ENCODE data around the gene TBC1D20.
"Not testable (repeated sequence)": the region's sequence is repeated elsewhere in the genome, so short reads cannot be mapped to it uniquely, and the experiment has no call there.

TBC1D20 gene

DNA sequence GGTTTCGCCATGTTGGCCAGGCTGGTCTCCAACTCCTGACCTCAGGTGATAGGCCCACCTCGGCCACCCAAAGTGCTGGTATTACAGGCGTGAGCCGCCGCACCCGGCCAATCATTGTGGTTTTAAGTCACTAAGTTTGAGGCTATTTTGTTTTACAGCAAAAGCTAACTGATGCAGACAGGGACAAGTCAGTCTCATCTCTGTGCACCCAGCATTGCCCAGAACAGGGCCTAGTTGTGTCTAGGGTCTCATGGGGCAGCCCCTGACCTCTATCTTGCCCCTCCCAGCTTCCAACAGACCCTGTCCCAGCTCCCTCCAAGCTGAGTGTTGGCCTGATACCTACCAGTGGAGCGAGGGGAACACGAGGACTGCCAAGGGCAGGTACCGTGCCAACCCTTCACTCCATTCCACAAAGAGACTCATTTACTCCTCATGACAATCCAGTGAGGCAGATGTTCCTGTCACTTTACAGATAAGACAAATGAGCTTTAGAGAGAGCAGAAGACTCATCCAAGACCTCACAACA, 63.1 kb downstream of the TBC1D20 start:
- Histone ChIP-seq H3K9me3 (ENCODE audit: control insufficient read depth, insufficient read depth, low read length) (no peaks in the 10 kb centered on the region), H3K27me3 (ENCODE audit: control insufficient read depth, insufficient read depth, low read length) (no peaks in the 10 kb centered on the region), H3K9ac (ENCODE audit: low read depth, low read length) (no peak overlapping the region), H3K4me3 (ENCODE audit: low read depth, low read length) (no peak overlapping the region), H3K36me3 (ENCODE audit: control insufficient read depth, insufficient read depth, low read length) (peaks cover 15% of the 10 kb centered on the region), H3K4me1 (ENCODE audit: control insufficient read depth, insufficient read depth, low read length) (peaks cover 6% of the 10 kb centered on the region)

DNA sequence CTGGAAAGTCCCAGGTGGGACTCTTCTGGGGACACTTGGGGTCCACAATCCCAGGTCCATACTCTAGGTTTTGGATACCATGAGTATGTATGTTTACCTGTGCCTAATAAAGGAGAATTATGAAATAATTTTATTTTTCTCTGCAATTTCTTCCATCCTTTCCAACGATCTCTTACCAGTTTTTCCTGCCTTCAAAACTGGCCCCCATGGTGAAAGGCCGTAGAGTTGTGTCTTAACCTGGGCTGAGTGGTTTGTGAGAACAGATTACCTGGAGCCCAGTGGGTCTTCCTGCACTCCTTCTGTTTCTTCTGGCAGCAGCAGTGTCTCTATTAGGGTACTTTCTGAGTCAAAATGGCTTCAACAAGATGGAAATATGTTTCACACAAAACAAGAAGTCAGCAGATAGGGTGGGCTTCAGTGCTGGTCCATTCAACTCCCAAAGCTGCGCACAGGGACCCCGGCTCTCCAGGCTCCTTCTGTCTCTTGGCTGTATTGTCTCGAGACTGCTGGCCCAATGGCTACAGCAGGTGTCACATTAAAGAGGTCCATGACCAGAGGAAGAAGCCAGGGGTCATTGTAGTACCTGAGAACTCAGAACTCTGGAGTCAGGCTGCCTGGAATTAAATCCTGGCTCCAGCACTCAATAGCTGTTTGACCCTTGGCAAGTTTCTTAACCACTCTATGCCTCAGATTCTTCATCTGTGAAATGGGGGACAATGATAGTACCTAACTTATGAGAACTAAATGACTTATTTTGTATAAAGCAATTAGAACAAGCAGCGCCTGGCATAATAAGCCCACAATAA, 64.7 kb downstream of the TBC1D20 start:
- peaks cover 6% of the 10 kb centered on the region for H3K4me1 ChIP-seq (ENCODE audit: control insufficient read depth, insufficient read depth, low read length)
- no peak overlapping the region for H3K9ac ChIP-seq (ENCODE audit: low read depth, low read length)
- no peak overlapping the region for H3K4me3 ChIP-seq (ENCODE audit: low read depth, low read length)
- H3K36me3 ChIP-seq (ENCODE audit: control insufficient read depth, insufficient read depth, low read length), result peaks cover 15% of the 10 kb centered on the region
- H3K9me3 ChIP-seq (ENCODE audit: control insufficient read depth, insufficient read depth, low read length), result no peaks in the 10 kb centered on the region
- H3K27me3 ChIP-seq (ENCODE audit: control insufficient read depth, insufficient read depth, low read length), result no peaks in the 10 kb centered on the region

DNA sequence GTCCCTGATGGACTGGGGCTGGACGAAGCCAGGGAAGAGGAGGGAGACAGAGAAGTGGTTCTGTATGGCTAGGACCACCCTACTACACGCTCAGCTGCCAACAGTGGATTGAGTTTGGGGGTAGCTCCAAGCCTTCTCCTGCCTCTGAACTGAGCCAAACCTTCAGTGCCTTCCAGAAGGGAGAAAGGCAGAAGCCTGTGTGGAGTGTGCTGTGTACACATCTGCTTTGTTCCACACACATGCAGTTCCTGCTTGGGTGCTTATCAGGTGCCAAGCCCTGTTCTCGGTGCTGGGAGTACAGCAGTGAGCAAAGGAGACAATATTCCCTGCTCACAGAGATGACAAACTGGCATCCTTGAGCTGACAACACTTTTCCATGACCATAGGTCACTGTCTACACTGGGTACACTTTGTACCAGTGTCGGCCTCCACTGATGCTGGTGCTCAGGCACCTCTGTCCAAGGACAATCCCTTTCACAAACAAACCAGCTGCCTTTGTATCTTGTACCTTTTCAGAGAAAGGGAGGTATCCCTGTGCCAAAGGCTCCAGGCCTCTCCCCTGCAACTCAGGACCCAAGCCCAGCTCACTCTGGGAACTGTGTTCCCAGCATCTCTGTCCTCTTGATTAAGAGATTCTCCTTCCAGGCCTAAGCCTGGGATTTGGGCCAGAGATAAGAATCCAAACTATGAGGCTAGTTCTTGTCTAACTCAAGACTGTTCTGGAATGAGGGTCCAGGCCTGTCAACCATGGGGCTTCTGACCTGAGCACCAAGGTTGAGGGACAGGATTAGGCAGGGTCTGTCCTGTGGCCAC, 65.5 kb downstream of the TBC1D20 start:
- no peak overlapping the region for H3K9ac ChIP-seq (ENCODE audit: low read depth, low read length)
- H3K4me1 ChIP-seq (ENCODE audit: control insufficient read depth, insufficient read depth, low read length), result peaks cover 6% of the 10 kb centered on the region
- no peaks in the 10 kb centered on the region for H3K9me3 ChIP-seq (ENCODE audit: control insufficient read depth, insufficient read depth, low read length)
- no peak overlapping the region for H3K4me3 ChIP-seq (ENCODE audit: low read depth, low read length)
- H3K36me3 ChIP-seq (ENCODE audit: control insufficient read depth, insufficient read depth, low read length), result peaks cover 15% of the 10 kb centered on the region
- H3K27me3 ChIP-seq (ENCODE audit: control insufficient read depth, insufficient read depth, low read length), result no peaks in the 10 kb centered on the region

DNA sequence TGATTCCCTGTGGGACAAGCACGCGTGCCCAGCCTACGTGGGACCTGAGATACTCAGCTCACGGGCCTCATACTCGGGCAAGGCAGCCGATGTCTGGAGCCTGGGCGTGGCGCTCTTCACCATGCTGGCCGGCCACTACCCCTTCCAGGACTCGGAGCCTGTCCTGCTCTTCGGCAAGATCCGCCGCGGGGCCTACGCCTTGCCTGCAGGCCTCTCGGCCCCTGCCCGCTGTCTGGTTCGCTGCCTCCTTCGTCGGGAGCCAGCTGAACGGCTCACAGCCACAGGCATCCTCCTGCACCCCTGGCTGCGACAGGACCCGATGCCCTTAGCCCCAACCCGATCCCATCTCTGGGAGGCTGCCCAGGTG, 66.1 kb downstream of the TBC1D20 start:
- H3K4me3 ChIP-seq (ENCODE audit: low read depth, low read length), result no peak overlapping the region
- peaks cover 17% of the 10 kb centered on the region for H3K36me3 ChIP-seq (ENCODE audit: control insufficient read depth, insufficient read depth, low read length)
- H3K9ac ChIP-seq (ENCODE audit: low read depth, low read length), result no peak overlapping the region
- H3K9me3 ChIP-seq (ENCODE audit: control insufficient read depth, insufficient read depth, low read length), result no peaks in the 10 kb centered on the region
- H3K4me1 ChIP-seq (ENCODE audit: control insufficient read depth, insufficient read depth, low read length), result peaks cover 6% of the 10 kb centered on the region
- no peaks in the 10 kb centered on the region for H3K27me3 ChIP-seq (ENCODE audit: control insufficient read depth, insufficient read depth, low read length)

DNA sequence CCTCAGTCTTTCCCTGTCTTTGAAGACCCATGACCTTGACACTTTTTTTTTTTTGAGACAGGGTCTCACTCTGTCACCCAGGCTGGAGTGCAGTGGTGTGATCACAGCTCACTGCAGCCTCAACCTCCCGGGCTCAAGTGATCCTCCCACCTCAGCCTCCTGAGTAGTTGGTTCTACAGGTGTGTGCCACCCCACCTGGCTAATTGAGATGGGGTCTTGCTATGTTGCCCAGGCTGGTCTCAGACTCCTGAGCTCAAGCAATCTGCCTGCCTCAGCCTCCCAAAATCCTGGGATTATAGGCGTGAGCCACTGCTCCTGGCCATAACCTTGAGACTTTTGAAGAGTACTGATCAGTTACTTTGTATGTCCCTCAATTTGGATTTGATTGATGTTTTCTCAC, 69.0 kb downstream of the TBC1D20 start:
- not testable (repeated sequence) for H3K4me1 ChIP-seq (ENCODE audit: control insufficient read depth, insufficient read depth, low read length); H3K27me3 ChIP-seq (ENCODE audit: control insufficient read depth, insufficient read depth, low read length); H3K9ac ChIP-seq (ENCODE audit: low read depth, low read length); H3K9me3 ChIP-seq (ENCODE audit: control insufficient read depth, insufficient read depth, low read length); H3K4me3 ChIP-seq (ENCODE audit: low read depth, low read length)
- H3K36me3 ChIP-seq (ENCODE audit: control insufficient read depth, insufficient read depth, low read length), result peaks cover 26% of the 10 kb centered on the region

DNA sequence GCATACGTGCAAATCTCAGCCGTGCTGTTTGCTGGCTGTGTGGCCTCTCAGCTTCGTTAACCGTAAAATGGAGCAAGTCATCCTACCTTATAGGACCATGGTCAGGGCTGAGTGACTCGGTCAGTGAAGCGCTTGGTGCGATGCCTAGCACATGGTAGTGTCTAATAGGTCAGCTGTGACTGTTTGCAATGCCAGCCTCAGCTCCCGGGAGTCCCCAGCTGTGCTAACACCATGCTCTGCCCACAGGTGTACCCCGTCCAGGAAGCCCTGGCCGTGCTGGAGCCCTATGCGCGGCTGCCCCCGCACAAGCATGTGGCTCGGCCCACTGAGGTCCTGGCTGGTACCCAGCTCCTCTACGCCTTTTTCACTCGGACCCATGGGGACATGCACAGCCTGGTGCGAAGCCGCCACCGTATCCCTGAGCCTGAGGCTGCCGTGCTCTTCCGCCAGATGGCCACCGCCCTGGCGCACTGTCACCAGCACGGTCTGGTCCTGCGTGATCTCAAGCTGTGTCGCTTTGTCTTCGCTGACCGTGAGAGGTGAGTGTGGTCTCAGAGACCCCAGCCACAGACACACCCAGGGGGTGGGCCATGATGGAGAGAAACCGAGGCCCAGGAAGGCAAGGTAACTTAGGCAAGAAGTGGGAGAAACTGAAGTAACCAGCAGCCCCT, 71.2 kb downstream of the TBC1D20 start:
- Histone ChIP-seq H3K9me3 (ENCODE audit: control insufficient read depth, insufficient read depth, low read length) (no peaks in the 10 kb centered on the region), H3K9ac (ENCODE audit: low read depth, low read length) (no peak overlapping the region), H3K27me3 (ENCODE audit: control insufficient read depth, insufficient read depth, low read length) (no peaks in the 10 kb centered on the region), H3K36me3 (ENCODE audit: control insufficient read depth, insufficient read depth, low read length) (peaks cover 15% of the 10 kb centered on the region), H3K4me3 (ENCODE audit: low read depth, low read length) (no peak overlapping the region), H3K4me1 (ENCODE audit: control insufficient read depth, insufficient read depth, low read length) (no peaks in the 10 kb centered on the region)

DNA sequence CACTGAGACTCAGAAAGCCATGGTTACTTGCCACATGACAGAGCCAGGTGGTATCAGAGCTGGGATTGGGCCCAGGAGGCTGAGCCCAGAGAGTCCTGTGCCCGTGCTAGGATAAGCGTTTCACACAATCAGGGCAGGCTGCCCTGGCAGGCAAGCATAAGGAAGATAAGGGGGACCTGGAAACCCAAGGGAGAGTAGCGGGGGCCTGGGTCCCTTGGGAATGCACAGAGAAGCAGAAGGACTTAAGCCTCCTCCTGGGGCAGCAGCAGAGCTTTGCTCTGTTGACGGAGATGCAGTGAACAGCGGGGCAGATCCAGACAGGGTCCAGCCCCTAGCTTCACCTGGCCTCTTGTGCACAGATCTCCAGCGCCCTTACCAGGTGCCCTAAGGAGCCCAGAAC, 73.1 kb downstream of the TBC1D20 start:
- no peaks in the 10 kb centered on the region for H3K9me3 ChIP-seq (ENCODE audit: control insufficient read depth, insufficient read depth, low read length)
- no peak overlapping the region for H3K4me3 ChIP-seq (ENCODE audit: low read depth, low read length)
- H3K36me3 ChIP-seq (ENCODE audit: control insufficient read depth, insufficient read depth, low read length), result peaks cover 11% of the 10 kb centered on the region

DNA sequence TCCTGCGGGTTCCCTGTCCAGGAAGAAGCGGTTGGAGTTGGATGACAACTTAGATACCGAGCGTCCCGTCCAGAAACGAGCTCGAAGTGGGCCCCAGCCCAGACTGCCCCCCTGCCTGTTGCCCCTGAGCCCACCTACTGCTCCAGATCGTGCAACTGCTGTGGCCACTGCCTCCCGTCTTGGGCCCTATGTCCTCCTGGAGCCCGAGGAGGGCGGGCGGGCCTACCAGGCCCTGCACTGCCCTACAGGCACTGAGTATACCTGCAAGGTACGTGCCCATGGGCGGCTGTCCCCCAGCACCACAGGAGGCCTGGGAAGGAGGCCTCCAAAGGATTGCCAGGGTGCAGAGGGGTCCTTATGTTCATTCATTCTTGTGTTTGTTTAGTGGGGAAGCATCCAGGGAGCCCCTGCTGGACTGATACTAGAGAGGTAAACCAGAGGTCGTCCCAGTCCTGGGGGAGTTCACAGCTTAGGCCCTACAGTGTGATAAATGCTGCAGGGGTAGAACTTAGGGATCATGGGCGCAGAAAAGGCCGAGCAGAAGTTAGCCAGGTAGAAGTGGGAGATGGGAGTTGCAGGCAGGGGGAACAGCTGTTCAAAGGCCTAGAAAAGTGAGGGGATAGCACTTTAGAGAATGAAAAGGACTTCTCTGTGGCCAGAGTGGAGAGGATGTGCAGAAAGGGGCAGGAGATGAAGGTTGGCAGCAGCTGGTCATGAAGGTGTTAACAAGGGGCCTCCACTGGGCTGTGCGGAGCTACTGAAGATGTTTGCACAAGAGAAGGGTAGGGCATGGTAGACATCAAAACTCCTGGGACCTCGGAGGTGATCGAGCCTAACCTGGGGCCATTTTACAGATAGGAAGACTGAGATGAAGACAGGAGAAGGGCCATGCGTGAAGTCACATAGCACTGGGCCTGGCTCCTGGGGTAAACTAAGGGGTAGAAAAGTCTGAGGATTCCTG, 74.0 kb downstream of the TBC1D20 start:
- no peak overlapping the region for H3K4me3 ChIP-seq (ENCODE audit: low read depth, low read length)
- peaks cover 11% of the 10 kb centered on the region for H3K36me3 ChIP-seq (ENCODE audit: control insufficient read depth, insufficient read depth, low read length)
- no peak overlapping the region for H3K9ac ChIP-seq (ENCODE audit: low read depth, low read length)
- no peaks in the 10 kb centered on the region for H3K4me1 ChIP-seq (ENCODE audit: control insufficient read depth, insufficient read depth, low read length)
- H3K27me3 ChIP-seq (ENCODE audit: control insufficient read depth, insufficient read depth, low read length), result peaks cover 3% of the 10 kb centered on the region
- no peaks in the 10 kb centered on the region for H3K9me3 ChIP-seq (ENCODE audit: control insufficient read depth, insufficient read depth, low read length)

More for the DNA sequence above, 73.1 kb downstream of the TBC1D20 start:
- Histone ChIP-seq H3K9ac (ENCODE audit: low read depth, low read length) (no peak overlapping the region), H3K27me3 (ENCODE audit: control insufficient read depth, insufficient read depth, low read length) (no peaks in the 10 kb centered on the region), H3K4me1 (ENCODE audit: control insufficient read depth, insufficient read depth, low read length) (no peaks in the 10 kb centered on the region)

DNA sequence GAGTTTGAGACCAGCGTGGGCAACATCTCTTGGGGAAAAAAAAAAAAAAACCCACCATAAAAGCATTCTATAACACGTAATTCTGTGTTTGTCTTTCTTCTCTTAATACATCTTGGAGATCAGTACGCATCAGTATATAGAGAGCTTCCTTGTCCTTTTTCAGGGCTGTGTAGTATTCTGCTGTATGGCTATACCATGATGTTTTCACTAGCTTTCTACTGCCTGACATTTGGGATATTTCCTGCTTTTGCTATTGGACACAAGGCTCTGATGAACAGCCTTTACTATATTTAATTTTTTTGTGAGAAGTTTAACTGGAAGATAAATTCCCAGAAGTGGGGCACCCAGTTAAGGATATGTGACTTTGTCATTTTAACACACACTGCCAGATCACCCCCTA, 74.8 kb downstream of the TBC1D20 start:
- H3K4me3 ChIP-seq (ENCODE audit: low read depth, low read length), result no peak overlapping the region
- H3K4me1 ChIP-seq (ENCODE audit: control insufficient read depth, insufficient read depth, low read length), result no peaks in the 10 kb centered on the region
- peaks cover 11% of the 10 kb centered on the region for H3K36me3 ChIP-seq (ENCODE audit: control insufficient read depth, insufficient read depth, low read length)
- no peak overlapping the region for H3K9ac ChIP-seq (ENCODE audit: low read depth, low read length)
- H3K9me3 ChIP-seq (ENCODE audit: control insufficient read depth, insufficient read depth, low read length), result no peaks in the 10 kb centered on the region
- peaks cover 10% of the 10 kb centered on the region for H3K27me3 ChIP-seq (ENCODE audit: control insufficient read depth, insufficient read depth, low read length)

DNA sequence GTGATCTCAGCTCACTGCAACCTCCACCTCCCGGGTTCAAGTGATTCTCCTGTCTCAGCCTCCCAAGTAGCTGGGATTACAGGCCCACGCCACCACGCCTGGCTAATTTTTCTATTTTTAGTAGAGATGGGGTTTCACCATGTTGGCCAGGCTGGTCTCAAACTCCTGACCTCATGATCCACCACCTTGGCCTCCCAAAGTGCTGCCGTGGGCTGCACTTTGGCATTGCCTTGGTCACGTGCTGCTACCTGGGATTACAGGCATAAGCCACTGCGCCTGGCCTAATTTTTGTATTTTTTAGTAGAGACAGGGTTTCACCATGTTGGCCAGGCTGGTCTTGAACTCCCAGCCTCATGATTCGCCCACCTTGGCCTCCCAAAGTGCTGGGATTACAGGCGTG, 75.7 kb downstream of the TBC1D20 start:
- not testable (repeated sequence) for H3K9me3 ChIP-seq (ENCODE audit: control insufficient read depth, insufficient read depth, low read length); H3K4me3 ChIP-seq (ENCODE audit: low read depth, low read length); H3K9ac ChIP-seq (ENCODE audit: low read depth, low read length); H3K4me1 ChIP-seq (ENCODE audit: control insufficient read depth, insufficient read depth, low read length)
- Histone ChIP-seq H3K27me3 (ENCODE audit: control insufficient read depth, insufficient read depth, low read length) (peaks cover 16% of the 10 kb centered on the region), H3K36me3 (ENCODE audit: control insufficient read depth, insufficient read depth, low read length) (peaks cover 11% of the 10 kb centered on the region)
